GM23248 (cell line): ENCODE measurements around the gene C1orf122.

ENCODE experiments used
- EZH2 ChIP-seq: fragments of 200-600 bp; sonication (generic); IDR thresholded peaks from 2 replicates; pipeline ENCODE4 v1.6.1; 2018; ENCODE audit warnings: antibody characterized with exemption, mild to moderate bottlenecking; ENCODE audit not compliant: insufficient read depth, poor library complexity, severe bottlenecking
- EZH2phosphoT487 ChIP-seq: fragments of 200-600 bp; sonication (generic); IDR thresholded peaks from 2 replicates; pipeline ENCODE4 v1.6.1; 2018; ENCODE audit warnings: antibody characterized with exemption, moderate library complexity, mild to moderate bottlenecking, low read depth; ENCODE audit not compliant: insufficient read depth

GRCh38 chr1:37807555-37808368 is at the start of gene C1orf122, which contains the start of gene YRDC:
- no peak for TF ChIP-seq EZH2
- TF ChIP-seq EZH2phosphoT487 = no peak
